Activated T-helper 1 cell treated with anti-CD3 and anti-CD28 coated beads, Interleukin-2, amount 50 U/mL, for 16 hours (primary cell): Measurements from ENCODE around the gene CCDC93.

Experiments used
- DNase-seq, 2 donors: peaks; one replicate each; pipeline ENCODE4 v3.0.0-alpha.2; 2020; ENCODE audit warnings: low read depth in 1 of 2, low spot score in 1 of 2

CCDC93 gene

DNA sequence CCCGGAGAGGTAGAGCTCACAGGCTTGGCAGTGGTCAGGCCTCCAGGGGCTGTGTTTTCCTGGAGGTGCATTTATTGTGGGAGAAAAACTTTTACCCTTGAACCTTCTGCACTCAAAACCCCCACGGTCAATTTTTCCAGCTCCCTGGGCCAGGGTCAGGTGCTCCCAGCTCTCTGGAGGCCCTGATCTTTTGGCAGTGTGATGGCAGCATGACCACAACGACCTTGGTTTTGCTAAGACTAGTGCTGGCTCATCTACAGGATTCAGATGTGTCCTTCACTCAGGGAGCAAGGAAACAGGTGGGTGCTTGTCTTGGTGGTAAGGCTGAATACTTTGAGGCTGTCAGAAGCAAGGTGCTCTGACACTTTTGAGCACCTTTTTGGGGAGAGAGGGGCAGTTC is 92.3 kb downstream of the CCDC93 start:
- DNase-seq: no peak

DNA sequence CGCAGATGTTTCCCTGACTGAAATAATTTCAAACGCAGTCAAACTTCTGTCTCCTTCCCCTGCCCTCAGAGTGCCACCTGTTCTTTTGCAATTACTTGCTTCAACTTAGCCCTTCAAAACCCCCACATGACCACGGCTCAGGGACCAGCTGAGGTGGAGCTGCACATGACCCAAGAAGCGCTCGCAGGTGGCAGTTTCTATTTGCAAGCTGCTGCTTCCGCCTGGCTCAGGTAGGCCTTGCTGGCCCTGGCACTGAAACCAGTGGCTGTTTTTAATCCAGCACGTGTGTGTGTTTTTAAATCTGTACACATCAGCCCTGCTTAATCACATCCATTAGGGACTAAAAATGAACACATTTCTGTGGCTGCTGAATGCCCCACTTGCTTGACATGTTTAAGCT is 95.3 kb downstream of the CCDC93 start:
- DNase-seq: no peak

DNA sequence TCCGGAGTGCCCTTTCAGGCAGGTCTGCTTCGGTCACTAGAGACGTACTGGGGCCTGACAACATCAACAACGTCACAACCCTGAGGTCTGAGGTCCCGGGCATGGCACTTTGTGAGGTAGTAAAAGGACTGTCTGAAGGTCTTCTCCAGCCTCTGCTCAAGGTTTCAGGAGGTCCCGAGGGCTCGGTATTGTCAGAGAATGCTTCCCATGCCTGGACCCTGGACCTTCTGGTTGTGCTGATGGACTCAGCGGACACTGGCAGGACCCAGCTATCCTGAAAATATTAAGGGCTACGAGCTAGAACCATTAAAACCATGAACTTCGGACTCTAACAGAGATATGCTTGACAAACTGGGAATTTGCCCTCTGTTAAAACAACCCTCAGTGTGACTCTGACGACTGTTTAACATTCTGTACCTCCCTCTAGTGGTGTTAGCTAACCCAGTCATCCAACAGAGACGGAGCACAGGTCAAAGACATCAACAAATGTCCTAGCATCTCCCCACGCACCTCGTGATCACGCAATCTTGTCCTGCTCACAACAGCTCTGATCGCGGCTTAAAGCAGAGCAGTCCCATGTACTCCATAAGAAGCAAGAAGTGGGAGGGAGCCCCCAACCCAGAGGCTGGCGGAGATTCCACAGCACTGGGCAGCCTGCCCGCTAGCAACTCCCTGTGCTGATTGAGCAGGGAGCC is 96.5 kb downstream of the CCDC93 start:
- no peak for DNase-seq

GRCh38 chr2:117902933-117903332 is 110.9 kb downstream of the CCDC93 start:
- no peak for DNase-seq

GRCh38 chr2:117888897-117889296 is 125.0 kb downstream of the CCDC93 start:
- no peak for DNase-seq

DNA sequence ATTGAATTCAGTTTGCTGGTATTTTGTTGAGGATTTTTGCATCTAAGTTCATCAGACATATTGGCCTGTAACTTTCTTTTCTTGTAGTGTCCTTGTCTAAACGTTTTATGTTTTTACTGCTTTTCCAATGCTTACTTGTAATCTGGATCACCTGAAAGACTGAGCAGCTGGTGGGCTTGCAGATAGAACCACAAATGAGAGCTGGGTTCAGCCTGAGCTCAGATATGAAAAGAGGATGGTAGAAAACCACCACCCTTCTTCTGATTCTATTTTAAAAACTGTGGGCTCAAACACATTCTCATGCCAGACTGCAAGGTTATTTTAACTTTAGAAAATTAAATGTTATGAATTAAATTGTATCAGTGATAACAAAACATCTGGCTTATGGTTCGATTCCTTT is 128.6 kb downstream of the CCDC93 start:
- DNase-seq: no peak

DNA sequence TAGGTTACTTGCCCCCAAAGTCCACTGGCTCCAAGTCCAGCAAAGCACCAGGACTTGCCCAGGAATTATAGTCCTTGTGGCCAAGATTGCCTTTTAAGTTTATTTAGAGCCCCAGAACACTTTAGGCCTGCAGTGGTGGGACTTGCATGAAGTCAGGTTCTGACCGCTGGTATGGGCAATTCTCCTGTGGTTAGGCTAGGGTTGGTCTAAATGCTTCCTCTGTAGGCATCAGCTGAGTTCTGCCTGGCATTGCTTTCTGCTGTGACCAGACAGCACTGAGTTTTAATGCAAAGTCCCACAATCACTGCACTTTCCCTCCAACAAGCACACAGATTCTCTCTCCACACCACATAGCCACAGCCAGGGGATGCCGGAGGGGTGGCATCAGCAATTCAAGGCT is 134.9 kb downstream of the CCDC93 start:
- no peak for DNase-seq

DNA sequence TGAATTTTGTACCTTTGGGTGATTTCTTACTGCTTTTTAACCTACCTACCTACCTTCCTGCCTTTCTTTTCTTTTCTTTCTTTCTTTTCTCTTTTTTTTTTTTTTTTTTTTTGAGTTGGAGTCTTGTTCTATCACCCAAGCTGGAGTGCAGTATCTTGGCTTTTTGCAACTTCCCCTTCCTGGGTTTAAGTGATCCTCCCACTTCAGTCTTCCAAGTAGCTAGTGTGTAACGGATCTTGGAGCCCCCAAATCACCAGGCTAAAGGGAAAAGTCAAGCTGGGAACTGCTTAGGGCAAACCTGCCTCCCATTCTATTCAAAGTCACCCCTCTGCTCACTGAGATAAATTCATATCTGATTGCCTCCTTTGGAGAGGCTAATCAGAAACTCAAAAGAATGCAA is 138.1 kb downstream of the CCDC93 start:
- DNase-seq: no peak
